GM06990 (cell line): ENCODE data around the gene HHIPL1.

ENCODE experiments used
- DNase-seq: peaks from one replicate; pipeline ENCODE4 v3.0.0-alpha.2; 2011; ENCODE audit not compliant: insufficient read length; ENCODE audit errors: extremely low read depth
- H3K27me3 ChIP-seq: replicated peaks from 2 replicates; pipeline ENCODE4 v1.6.0; 2011; ENCODE audit warnings: low read length; ENCODE audit not compliant: control insufficient read depth, insufficient read depth
- H3K36me3 ChIP-seq: 2 replicates; pipeline ENCODE4 v1.5.1; 2011; ENCODE audit warnings: low read length; ENCODE audit not compliant: control insufficient read depth, insufficient read depth
- H3K4me3 ChIP-seq: replicated peaks from 2 replicates; pipeline ENCODE4 v1.5.1; 2011; ENCODE audit warnings: low read depth, mild to moderate bottlenecking, control low read depth, low read length
- CTCF ChIP-seq: IDR thresholded peaks from 2 replicates; pipeline ENCODE4 v1.5.1; 2011; ENCODE audit warnings: low read length, control low read depth, mild to moderate bottlenecking, inconsistent platforms; ENCODE audit not compliant: insufficient read depth, poor library complexity, severe bottlenecking

HHIPL1 gene

DNA sequence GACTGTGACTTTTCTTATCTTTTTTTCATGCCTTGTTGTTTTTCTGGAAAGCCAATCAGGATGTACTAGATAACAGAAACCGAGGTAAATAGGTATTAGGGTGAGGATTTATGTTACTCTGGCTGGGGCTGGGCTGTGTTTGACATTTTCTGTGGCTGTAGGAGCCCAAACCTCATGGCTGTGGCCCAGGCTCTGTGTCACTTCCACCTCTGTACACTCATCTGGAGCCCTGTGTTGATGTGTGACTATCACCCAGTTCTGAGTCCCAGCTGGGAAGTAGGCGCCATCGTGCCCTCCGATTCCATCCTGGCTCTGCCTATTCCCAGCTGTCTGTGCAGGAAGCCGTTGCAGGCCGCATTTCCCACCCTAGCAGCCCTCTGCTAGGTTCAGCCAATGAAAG is 1.6 kb upstream of the HHIPL1 start:
- no peak for DNase-seq
- Histone ChIP-seq H3K4me3 (no peak overlapping the region), H3K36me3 (no peaks in the 10 kb centered on the region), H3K27me3 (no peaks in the 10 kb centered on the region; the same call in 1 of the 2 replicates)
- TF ChIP-seq CTCF, result no peak

DNA sequence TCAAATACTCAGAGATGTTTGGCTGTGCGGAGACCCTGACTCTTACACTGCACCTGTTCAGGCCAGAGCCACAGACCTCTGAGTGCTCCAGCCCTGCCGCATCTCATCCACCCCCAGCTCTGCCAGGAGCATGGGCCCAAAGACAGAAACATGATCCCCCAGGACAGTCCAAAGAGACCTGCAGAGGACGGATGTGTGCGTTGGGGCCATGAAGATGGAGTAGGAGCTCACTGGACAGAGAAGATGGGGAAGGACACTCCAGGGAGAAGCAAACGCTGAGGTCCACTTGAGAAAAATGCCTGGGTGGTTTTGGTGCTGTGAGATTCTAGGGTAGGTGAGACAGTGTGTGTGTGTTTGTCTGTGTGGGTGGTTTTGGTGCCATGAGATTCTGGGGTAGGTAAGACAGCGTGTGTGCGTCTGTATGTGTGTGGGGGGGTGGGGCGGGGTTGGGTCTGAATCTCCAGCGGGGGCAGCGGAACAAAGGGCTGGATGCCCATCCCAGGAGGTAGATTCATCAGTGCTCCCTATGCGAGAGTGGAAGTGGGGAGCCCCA is 818 bp upstream of the HHIPL1 start:
- no peak for DNase-seq
- no peak for TF ChIP-seq CTCF
- no peak overlapping the region for H3K4me3 ChIP-seq

DNA sequence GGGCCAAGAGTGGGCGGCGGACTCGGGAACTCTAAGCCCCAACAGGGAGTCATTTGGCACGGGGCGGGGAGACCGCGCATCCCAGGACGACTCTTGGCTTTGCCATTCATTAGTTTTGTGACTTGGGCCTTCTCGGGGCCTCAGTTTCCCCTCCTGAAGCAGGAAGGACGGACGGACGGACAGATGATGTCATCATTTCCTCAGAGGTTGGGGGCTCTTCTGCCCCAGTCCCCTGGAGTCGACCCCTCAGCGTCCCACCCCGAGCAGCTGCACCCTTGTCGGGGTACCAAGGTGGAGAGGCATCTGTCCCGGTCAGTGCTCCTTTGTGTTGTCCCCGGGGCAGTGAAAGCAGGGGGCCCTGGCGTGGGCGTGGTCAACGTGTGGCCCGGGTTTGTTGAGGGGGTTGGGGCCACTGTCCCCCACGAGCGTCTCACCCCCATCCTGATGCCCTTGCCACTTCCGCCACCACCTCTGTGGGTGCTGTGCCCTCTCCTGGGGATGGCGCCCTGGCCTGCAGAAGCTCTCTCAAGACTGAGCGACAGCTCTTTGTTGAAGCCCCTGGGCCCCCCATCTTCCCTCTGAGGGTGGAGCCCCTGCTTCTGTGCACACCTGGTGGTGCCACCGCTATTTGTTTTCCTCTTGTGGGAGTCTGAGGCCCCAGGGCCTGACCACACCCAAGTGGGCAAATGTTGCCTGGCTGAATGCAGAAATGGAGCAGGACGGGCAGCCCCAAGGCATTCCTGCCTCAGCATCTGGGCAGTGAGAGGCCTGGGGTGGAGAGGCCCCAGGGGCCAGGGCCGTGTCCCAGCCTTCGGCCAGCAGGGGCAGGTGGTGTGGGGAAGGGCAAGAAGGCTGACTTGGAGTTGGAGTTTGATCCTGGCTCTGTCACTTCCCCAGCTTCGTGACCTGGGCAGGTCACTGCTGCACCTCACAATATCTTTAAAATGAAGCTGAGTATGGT is 896 bp downstream of the HHIPL1 start:
- no peak for DNase-seq
- TF ChIP-seq CTCF, result no peak
- H3K36me3 ChIP-seq, result no peaks in the 10 kb centered on the region
- no peaks in the 10 kb centered on the region; the same call in 1 of the 2 replicates for H3K27me3 ChIP-seq
- no peak overlapping the region for H3K4me3 ChIP-seq

More for the DNA sequence above, 818 bp upstream of the HHIPL1 start:
- Histone ChIP-seq H3K27me3 (no peaks in the 10 kb centered on the region; the same call in 1 of the 2 replicates), H3K36me3 (no peaks in the 10 kb centered on the region)

- DNase-seq, result no peak
- TF ChIP-seq CTCF, result no peak
- H3K36me3 ChIP-seq, result no peaks in the 10 kb centered on the region
- no peaks in the 10 kb centered on the region; the same call in none of the 2 replicates for H3K27me3 ChIP-seq
- H3K4me3 ChIP-seq, result no peak overlapping the region
Measured at GRCh38 chr14:99647411-99647810, 2.5 kb downstream of the HHIPL1 start.

- Histone ChIP-seq H3K27me3 (no peaks in the 10 kb centered on the region; the same call in none of the 2 replicates), H3K4me3 (no peak overlapping the region), H3K36me3 (no peaks in the 10 kb centered on the region)
- DNase-seq, result no peak
- TF ChIP-seq CTCF, result no peak
Measured at GRCh38 chr14:99648027-99648784, 3.3 kb downstream of the HHIPL1 start.
